Fibroblast of pulmonary artery (primary cell): ENCODE results near the gene PAK4.
"Not testable (repeated sequence)": the region's sequence is repeated elsewhere in the genome, so short reads cannot be mapped to it uniquely, and the experiment has no call there.

Experiments used
- DNase-seq: peaks from one replicate; pipeline ENCODE4 v3.0.0-alpha.2; 2010; ENCODE audit warnings: low read depth
- H3K4me3 ChIP-seq: replicated peaks from 2 replicates; pipeline ENCODE4 v1.5.1; 2011; ENCODE audit warnings: low read depth, mild to moderate bottlenecking, control low read depth, low read length, moderate library complexity
- CTCF ChIP-seq: IDR thresholded peaks from 2 replicates; pipeline ENCODE4 v1.5.1; 2011; ENCODE audit warnings: mild to moderate bottlenecking, control low read depth, low read length, inconsistent platforms; ENCODE audit errors: missing control alignments

PAK4 gene

GRCh38 chr19:39138221-39139211, 12.9 kb downstream of the PAK4 start:
- DNase-seq = no peak
- no peak for TF ChIP-seq CTCF
- H3K4me3 ChIP-seq = no peak overlapping the region

GRCh38 chr19:39139305-39139874, 13.8 kb downstream of the PAK4 start:
- no peak for TF ChIP-seq CTCF
- no peak overlapping the region for H3K4me3 ChIP-seq
- no peak for DNase-seq

- no peak for TF ChIP-seq CTCF
These were observed 14.4 kb downstream of the PAK4 start for GRCh38 chr19:39139971-39140453.

GRCh38 chr19:39140594-39140993, 15.0 kb downstream of the PAK4 start:
- DNase-seq = no peak
- no peak overlapping the region for H3K4me3 ChIP-seq
- no peak for TF ChIP-seq CTCF

More at GRCh38 chr19:39139971-39140453, 14.4 kb downstream of the PAK4 start:
- H3K4me3 ChIP-seq = no peak overlapping the region
- no peak for DNase-seq

- no peak overlapping the region for H3K4me3 ChIP-seq
- DNase-seq = no peak
- TF ChIP-seq CTCF = no peak
These were observed 16.3 kb downstream of the PAK4 start for GRCh38 chr19:39141929-39142328.

GRCh38 chr19:39142630-39143029, 17.0 kb downstream of the PAK4 start:
- no peak overlapping the region for H3K4me3 ChIP-seq
- no peak for TF ChIP-seq CTCF
- DNase-seq = no peak

- not testable (repeated sequence) for H3K4me3 ChIP-seq, DNase-seq
These were observed 18.2 kb downstream of the PAK4 start for GRCh38 chr19:39143757-39144289.
